ENCODE data around the gene MPRIP. TPM values are rescaled to one million over a fixed set of nuclear protein-coding genes. Genes with fewer than 3 reads are reported as not detected.

MPRIP gene
- total RNA-seq, 1 experiment from 2014 or later: 140 TPM

DNA sequence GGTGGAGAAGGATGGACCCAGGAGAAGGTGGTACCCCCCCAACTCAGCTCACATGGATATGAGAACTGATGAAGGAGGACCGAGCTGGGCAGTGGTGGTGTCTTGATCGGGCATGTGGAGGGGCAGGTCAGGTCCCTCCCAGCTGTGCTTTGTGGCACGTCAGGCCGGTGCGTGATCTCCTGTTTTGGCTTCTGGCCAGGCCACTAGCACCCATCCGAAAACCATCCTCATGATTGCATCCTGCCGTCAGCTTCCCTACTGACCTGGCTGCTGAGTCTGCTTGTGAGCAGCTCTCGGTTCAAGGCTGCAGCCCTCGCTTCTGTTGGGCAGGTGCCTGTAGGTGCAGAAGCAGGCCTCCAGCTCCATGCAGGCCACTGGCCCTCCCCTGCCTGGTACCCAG is 110.8 kb downstream of the MPRIP start (continued):
- TF ChIP-seq, protein P1, sequence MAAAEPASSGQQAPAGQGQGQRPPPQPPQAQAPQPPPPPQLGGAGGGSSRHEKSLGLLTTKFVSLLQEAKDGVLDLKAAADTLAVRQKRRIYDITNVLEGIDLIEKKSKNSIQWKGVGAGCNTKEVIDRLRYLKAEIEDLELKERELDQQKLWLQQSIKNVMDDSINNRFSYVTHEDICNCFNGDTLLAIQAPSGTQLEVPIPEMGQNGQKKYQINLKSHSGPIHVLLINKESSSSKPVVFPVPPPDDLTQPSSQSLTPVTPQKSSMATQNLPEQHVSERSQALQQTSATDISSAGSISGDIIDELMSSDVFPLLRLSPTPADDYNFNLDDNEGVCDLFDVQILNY (CRISPR knock-in tag; IDR thresholded peaks at IDR 0.05): no peak
- TF ChIP-seq, protein P2, sequence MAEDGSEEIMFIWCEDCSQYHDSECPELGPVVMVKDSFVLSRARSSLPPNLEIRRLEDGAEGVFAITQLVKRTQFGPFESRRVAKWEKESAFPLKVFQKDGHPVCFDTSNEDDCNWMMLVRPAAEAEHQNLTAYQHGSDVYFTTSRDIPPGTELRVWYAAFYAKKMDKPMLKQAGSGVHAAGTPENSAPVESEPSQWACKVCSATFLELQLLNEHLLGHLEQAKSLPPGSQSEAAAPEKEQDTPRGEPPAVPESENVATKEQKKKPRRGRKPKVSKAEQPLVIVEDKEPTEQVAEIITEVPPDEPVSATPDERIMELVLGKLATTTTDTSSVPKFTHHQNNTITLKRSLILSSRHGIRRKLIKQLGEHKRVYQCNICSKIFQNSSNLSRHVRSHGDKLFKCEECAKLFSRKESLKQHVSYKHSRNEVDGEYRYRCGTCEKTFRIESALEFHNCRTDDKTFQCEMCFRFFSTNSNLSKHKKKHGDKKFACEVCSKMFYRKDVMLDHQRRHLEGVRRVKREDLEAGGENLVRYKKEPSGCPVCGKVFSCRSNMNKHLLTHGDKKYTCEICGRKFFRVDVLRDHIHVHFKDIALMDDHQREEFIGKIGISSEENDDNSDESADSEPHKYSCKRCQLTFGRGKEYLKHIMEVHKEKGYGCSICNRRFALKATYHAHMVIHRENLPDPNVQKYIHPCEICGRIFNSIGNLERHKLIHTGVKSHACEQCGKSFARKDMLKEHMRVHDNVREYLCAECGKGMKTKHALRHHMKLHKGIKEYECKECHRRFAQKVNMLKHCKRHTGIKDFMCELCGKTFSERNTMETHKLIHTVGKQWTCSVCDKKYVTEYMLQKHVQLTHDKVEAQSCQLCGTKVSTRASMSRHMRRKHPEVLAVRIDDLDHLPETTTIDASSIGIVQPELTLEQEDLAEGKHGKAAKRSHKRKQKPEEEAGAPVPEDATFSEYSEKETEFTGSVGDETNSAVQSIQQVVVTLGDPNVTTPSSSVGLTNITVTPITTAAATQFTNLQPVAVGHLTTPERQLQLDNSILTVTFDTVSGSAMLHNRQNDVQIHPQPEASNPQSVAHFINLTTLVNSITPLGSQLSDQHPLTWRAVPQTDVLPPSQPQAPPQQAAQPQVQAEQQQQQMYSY (CRISPR knock-in tag; IDR thresholded peaks at IDR 0.05): no peak
- TF ChIP-seq HMGA2 (CRISPR knock-in tag; IDR thresholded peaks at IDR 0.05) (no peak), GRHL2 (CRISPR knock-in tag; IDR thresholded peaks at IDR 0.05; ENCODE audit: insufficient replicate concordance, severe bottlenecking) (no peak)

DNA sequence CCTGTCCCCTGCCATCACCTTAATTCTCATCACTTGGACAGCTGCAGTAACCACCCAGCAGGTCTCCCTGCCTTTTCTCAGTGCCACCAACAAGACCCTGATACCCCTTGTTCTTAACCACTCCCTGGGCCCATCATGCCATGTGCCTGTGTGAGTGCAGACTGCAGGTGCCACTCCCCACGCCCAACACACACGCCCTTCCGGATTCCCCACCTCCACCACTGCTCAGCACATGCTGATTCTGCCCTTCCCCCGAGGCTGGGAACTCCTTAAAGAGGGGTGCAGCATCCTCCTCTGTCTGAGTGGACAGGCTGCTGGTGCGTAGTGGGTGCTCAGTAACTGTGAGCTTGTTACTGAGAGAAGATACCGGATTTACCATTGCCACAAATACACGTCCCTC is 111.5 kb downstream of the MPRIP start:
- no peaks in the 10 kb centered on the region for H3K9me3 Mint-ChIP-seq
- no peak overlapping the region for H3K4me3 Mint-ChIP-seq
- peak overlapping the region; percentile 65; the same call in 1 of the 2 replicates for H3K27ac Mint-ChIP-seq
- CTCF ChIA-PET: interaction anchor here (0.6 to 2.0 kb wide), 4 partner anchors 10 to 162 kb away, joined by 3 to 15 read pairs (median 4); no protein-coding TSS in a partner anchor
- TF ChIP-seq, protein P3, sequence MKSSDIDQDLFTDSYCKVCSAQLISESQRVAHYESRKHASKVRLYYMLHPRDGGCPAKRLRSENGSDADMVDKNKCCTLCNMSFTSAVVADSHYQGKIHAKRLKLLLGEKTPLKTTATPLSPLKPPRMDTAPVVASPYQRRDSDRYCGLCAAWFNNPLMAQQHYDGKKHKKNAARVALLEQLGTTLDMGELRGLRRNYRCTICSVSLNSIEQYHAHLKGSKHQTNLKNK (CRISPR knock-in tag; IDR thresholded peaks at IDR 0.05): no peak
- TF ChIP-seq, protein P4, sequence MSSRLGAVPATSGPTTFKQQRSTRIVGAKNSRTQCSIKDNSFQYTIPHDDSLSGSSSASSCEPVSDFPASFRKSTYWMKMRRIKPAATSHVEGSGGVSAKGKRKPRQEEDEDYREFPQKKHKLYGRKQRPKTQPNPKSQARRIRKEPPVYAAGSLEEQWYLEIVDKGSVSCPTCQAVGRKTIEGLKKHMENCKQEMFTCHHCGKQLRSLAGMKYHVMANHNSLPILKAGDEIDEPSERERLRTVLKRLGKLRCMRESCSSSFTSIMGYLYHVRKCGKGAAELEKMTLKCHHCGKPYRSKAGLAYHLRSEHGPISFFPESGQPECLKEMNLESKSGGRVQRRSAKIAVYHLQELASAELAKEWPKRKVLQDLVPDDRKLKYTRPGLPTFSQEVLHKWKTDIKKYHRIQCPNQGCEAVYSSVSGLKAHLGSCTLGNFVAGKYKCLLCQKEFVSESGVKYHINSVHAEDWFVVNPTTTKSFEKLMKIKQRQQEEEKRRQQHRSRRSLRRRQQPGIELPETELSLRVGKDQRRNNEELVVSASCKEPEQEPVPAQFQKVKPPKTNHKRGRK (CRISPR knock-in tag; IDR thresholded peaks at IDR 0.05; ENCODE audit: borderline replicate concordance): no peak
- TF ChIP-seq SOX15 (CRISPR knock-in tag; IDR thresholded peaks at IDR 0.05) (no peak), CBFB (CRISPR knock-in tag; IDR thresholded peaks at IDR 0.05; ENCODE audit: low read depth) (no peak), TCF7 (CRISPR knock-in tag; IDR thresholded peaks at IDR 0.05; ENCODE audit: low read depth) (no peak), KAT7 (CRISPR knock-in tag; IDR thresholded peaks at IDR 0.05; ENCODE audit: borderline replicate concordance) (no peak), PRRX2 (CRISPR knock-in tag; IDR thresholded peaks at IDR 0.05) (no peak), ZNF396 (CRISPR knock-in tag; IDR thresholded peaks at IDR 0.05; ENCODE audit: borderline replicate concordance) (no peak), GRHL2 (CRISPR knock-in tag; IDR thresholded peaks at IDR 0.05; ENCODE audit: insufficient replicate concordance, severe bottlenecking) (no peak)
- TF ChIP-seq, protein P5, sequence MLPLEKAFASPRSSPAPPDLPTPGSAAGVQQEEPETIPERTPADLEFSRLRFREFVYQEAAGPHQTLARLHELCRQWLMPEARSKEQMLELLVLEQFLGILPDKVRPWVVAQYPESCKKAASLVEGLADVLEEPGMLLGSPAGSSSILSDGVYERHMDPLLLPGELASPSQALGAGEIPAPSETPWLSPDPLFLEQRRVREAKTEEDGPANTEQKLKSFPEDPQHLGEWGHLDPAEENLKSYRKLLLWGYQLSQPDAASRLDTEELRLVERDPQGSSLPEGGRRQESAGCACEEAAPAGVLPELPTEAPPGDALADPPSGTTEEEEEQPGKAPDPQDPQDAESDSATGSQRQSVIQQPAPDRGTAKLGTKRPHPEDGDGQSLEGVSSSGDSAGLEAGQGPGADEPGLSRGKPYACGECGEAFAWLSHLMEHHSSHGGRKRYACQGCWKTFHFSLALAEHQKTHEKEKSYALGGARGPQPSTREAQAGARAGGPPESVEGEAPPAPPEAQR (CRISPR knock-in tag; IDR thresholded peaks at IDR 0.05): no peak
- no peaks in the 10 kb centered on the region for H3K4me1 Mint-ChIP-seq
- no peaks in the 10 kb centered on the region for H3K27me3 Mint-ChIP-seq (ENCODE audit: low read depth)
- POLR2A ChIA-PET: no interaction called here
- no peak for ATAC-seq
- peaks cover 50% of the 10 kb centered on the region for H3K36me3 Mint-ChIP-seq
- DNase-seq (ENCODE audit: low spot score): no peak

DNA sequence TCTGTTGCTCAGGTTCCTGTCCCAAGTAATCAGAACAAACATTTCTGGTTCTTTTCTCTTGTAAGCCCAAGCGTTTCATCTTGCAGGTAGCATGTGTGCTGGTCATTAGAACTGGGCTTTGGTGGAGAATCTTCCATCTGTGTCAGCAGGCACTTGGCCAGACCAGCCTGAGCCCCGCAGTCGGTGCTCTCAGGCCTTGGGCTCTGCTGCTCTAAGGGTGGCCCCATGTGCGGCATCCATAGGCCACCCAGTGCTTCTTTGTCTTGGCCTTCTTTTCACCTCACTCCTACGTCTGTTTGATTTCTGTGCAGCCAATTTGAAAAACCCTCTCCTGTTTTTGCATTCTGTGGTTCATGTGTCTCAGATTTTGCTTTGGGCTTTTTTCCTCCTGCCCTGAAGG is 112.3 kb downstream of the MPRIP start:
- Mint-ChIP-seq H3K4me3 (no peak overlapping the region), H3K27ac (no peak overlapping the region), H3K9me3 (no peaks in the 10 kb centered on the region), H3K4me1 (no peaks in the 10 kb centered on the region), H3K36me3 (peaks cover 56% of the 10 kb centered on the region), H3K27me3 (ENCODE audit: low read depth) (no peaks in the 10 kb centered on the region)
- no peak for DNase-seq (ENCODE audit: low spot score)
- POLR2A ChIA-PET: no interaction called here
- ATAC-seq: no peak
- CTCF ChIA-PET: interaction anchor here (1.0 to 3.0 kb wide), 3 partner anchors 13 to 163 kb away, joined by 5 to 21 read pairs (median 15); no protein-coding TSS in a partner anchor
- TF ChIP-seq, protein P6, sequence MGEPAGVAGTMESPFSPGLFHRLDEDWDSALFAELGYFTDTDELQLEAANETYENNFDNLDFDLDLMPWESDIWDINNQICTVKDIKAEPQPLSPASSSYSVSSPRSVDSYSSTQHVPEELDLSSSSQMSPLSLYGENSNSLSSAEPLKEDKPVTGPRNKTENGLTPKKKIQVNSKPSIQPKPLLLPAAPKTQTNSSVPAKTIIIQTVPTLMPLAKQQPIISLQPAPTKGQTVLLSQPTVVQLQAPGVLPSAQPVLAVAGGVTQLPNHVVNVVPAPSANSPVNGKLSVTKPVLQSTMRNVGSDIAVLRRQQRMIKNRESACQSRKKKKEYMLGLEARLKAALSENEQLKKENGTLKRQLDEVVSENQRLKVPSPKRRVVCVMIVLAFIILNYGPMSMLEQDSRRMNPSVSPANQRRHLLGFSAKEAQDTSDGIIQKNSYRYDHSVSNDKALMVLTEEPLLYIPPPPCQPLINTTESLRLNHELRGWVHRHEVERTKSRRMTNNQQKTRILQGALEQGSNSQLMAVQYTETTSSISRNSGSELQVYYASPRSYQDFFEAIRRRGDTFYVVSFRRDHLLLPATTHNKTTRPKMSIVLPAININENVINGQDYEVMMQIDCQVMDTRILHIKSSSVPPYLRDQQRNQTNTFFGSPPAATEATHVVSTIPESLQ (CRISPR knock-in tag; IDR thresholded peaks at IDR 0.05): no peak
- TF ChIP-seq, protein P7, sequence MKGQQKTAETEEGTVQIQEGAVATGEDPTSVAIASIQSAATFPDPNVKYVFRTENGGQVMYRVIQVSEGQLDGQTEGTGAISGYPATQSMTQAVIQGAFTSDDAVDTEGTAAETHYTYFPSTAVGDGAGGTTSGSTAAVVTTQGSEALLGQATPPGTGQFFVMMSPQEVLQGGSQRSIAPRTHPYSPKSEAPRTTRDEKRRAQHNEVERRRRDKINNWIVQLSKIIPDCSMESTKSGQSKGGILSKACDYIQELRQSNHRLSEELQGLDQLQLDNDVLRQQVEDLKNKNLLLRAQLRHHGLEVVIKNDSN (CRISPR knock-in tag; IDR thresholded peaks at IDR 0.05): no peak
- TF ChIP-seq, protein P8, sequence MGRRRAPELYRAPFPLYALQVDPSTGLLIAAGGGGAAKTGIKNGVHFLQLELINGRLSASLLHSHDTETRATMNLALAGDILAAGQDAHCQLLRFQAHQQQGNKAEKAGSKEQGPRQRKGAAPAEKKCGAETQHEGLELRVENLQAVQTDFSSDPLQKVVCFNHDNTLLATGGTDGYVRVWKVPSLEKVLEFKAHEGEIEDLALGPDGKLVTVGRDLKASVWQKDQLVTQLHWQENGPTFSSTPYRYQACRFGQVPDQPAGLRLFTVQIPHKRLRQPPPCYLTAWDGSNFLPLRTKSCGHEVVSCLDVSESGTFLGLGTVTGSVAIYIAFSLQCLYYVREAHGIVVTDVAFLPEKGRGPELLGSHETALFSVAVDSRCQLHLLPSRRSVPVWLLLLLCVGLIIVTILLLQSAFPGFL (CRISPR knock-in tag; IDR thresholded peaks at IDR 0.05; ENCODE audit: borderline replicate concordance): no peak
- TF ChIP-seq, protein P9, sequence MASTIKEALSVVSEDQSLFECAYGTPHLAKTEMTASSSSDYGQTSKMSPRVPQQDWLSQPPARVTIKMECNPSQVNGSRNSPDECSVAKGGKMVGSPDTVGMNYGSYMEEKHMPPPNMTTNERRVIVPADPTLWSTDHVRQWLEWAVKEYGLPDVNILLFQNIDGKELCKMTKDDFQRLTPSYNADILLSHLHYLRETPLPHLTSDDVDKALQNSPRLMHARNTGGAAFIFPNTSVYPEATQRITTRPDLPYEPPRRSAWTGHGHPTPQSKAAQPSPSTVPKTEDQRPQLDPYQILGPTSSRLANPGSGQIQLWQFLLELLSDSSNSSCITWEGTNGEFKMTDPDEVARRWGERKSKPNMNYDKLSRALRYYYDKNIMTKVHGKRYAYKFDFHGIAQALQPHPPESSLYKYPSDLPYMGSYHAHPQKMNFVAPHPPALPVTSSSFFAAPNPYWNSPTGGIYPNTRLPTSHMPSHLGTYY (CRISPR knock-in tag; IDR thresholded peaks at IDR 0.05): no peak
- no peak for TF ChIP-seq GRHL2 (CRISPR knock-in tag; IDR thresholded peaks at IDR 0.05; ENCODE audit: insufficient replicate concordance, severe bottlenecking)
